ENCODE measurements around the gene TRAF1.

DNA sequence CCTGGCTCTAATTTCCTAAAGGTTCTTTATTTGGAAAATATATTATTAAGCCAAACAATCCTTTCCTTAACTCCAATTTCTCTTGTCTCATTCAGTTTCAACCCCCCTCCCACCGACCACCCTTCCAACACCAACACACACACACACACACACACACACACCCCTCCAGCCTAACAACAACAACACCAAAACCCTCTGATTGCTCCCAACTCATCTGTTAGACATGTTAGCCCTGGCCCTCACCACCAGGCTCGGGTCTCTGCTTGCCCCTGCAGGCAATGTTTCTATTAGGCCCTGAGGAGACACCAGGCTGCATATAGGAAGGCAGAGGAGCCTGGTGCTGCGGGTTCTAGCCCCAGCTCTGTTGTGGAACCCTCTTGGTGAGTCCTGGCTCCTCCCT lies 18.4 kb upstream of the TRAF1 start:
- TF ChIP-seq, protein P1, sequence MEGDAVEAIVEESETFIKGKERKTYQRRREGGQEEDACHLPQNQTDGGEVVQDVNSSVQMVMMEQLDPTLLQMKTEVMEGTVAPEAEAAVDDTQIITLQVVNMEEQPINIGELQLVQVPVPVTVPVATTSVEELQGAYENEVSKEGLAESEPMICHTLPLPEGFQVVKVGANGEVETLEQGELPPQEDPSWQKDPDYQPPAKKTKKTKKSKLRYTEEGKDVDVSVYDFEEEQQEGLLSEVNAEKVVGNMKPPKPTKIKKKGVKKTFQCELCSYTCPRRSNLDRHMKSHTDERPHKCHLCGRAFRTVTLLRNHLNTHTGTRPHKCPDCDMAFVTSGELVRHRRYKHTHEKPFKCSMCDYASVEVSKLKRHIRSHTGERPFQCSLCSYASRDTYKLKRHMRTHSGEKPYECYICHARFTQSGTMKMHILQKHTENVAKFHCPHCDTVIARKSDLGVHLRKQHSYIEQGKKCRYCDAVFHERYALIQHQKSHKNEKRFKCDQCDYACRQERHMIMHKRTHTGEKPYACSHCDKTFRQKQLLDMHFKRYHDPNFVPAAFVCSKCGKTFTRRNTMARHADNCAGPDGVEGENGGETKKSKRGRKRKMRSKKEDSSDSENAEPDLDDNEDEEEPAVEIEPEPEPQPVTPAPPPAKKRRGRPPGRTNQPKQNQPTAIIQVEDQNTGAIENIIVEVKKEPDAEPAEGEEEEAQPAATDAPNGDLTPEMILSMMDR (IDR thresholded peaks at IDR 0.05; ENCODE audit: low read depth, low read length), result no peak
- TF ChIP-seq, protein P2, sequence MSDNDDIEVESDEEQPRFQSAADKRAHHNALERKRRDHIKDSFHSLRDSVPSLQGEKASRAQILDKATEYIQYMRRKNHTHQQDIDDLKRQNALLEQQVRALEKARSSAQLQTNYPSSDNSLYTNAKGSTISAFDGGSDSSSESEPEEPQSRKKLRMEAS (IDR thresholded peaks at IDR 0.05; ENCODE audit: low read depth, low read length), result no peak
- TF ChIP-seq POLR2A (IDR thresholded peaks at IDR 0.05; ENCODE audit: extremely low read depth, insufficient read length), result no peak
- TF ChIP-seq MYC (IDR thresholded peaks at IDR 0.05; ENCODE audit: low read depth, low read length), result no peak

Data from NB4 (cell line).